Measurements from ENCODE around the gene TEX30. TPM values are rescaled to one million over a fixed set of nuclear protein-coding genes. Genes with fewer than 3 reads are reported as not detected.

The TEX30 gene
- total and polyA plus RNA-seq, 2 of the 4 experiments (the other 2 are of a cell fraction), result 8.1 to 10.4 TPM

GRCh38 chr13:102793611-102794355, 20.2 kb upstream of the TEX30 start:
- in situ Hi-C loops (cut with MboI; ENCODE audit: low sequenced_read_pairs), result no loop called here
- no TSS peak for BruUV-seq (replicated peaks)

More at GRCh38 chr13:102793611-102794355, 20.2 kb upstream of the TEX30 start:
- intact Hi-C loops (cut with micrococcal nuclease), result no loop called here
- no peak overlapping the region for H2AK5ac ChIP-seq (ENCODE audit: low read depth, low read length)
- no peak for ATAC-seq (ENCODE audit: low read depth)
- H3K56ac ChIP-seq (ENCODE audit: extremely low read depth, insufficient read depth, low read length), result no peak overlapping the region
- no peak overlapping the region for H3K4me2 ChIP-seq (ENCODE audit: low read depth, low read length)
- H3K27ac ChIP-seq (ENCODE audit: insufficient read depth, low read length), result no peak overlapping the region
- no peak overlapping the region for H4K5ac ChIP-seq (ENCODE audit: low read depth, low read length)
- TF ChIP-seq RAD21 (IDR thresholded peaks at IDR 0.05; ENCODE audit: low read length) (no peak), CEBPB (IDR thresholded peaks at IDR 0.05; ENCODE audit: low read depth, low read length) (no peak), POLR2A (IDR thresholded peaks at IDR 0.05; ENCODE audit: low read depth, low read length) (no peak), RCOR1 (IDR thresholded peaks at IDR 0.05; ENCODE audit: insufficient replicate concordance, low read length) (no peak), CHD1 (IDR thresholded peaks at IDR 0.05; ENCODE audit: low read depth, low read length) (no peak), BHLHE40 (IDR thresholded peaks at IDR 0.05; ENCODE audit: low read depth, low read length) (no peak), SMC3 (IDR thresholded peaks at IDR 0.05; ENCODE audit: low read depth, low read length) (no peak), NFE2L2 (IDR thresholded peaks at IDR 0.05; ENCODE audit: low read depth, low read length) (no peak), MXI1 (IDR thresholded peaks at IDR 0.05; ENCODE audit: borderline replicate concordance, low read depth, low read length) (no peak), CTCF (conservative IDR thresholded peaks at IDR 0.05; ENCODE audit: low read depth, low read length) (no peak), RFX5 (IDR thresholded peaks at IDR 0.05; ENCODE audit: low read depth, low read length) (no peak), MAFK (IDR thresholded peaks at IDR 0.05; ENCODE audit: low read depth, low read length) (no peak)
- TF ChIP-seq, protein P1, sequence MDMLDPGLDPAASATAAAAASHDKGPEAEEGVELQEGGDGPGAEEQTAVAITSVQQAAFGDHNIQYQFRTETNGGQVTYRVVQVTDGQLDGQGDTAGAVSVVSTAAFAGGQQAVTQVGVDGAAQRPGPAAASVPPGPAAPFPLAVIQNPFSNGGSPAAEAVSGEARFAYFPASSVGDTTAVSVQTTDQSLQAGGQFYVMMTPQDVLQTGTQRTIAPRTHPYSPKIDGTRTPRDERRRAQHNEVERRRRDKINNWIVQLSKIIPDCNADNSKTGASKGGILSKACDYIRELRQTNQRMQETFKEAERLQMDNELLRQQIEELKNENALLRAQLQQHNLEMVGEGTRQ (IDR thresholded peaks at IDR 0.05; ENCODE audit: low read depth, low read length), result no peak
- TF ChIP-seq, protein P2, sequence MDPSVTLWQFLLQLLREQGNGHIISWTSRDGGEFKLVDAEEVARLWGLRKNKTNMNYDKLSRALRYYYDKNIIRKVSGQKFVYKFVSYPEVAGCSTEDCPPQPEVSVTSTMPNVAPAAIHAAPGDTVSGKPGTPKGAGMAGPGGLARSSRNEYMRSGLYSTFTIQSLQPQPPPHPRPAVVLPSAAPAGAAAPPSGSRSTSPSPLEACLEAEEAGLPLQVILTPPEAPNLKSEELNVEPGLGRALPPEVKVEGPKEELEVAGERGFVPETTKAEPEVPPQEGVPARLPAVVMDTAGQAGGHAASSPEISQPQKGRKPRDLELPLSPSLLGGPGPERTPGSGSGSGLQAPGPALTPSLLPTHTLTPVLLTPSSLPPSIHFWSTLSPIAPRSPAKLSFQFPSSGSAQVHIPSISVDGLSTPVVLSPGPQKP (IDR thresholded peaks at IDR 0.05; ENCODE audit: borderline replicate concordance, low read depth, low read length), result no peak
- WGBS, 2 experiments (ENCODE audit: extremely low coverage in 2 of 2, insufficient read length in 1 of 2), result 90% methylated on average over 2 of the region's 9 CpGs; no CpG with 5 or more reads in 1 of the 2 experiments
- no peaks in the 10 kb centered on the region for H3K9me1 ChIP-seq (ENCODE audit: insufficient read depth, low read length)
- no peaks in the 10 kb centered on the region for H3K4me1 ChIP-seq (ENCODE audit: control insufficient read depth, insufficient read depth, low read length)
- ChIA-PET POLR2A (ENCODE audit: unreplicated experiment) (no interaction called here), CTCF (no interaction called here)
- H3K9me3 ChIP-seq (ENCODE audit: control insufficient read depth, insufficient read depth, low read length), result no peaks in the 10 kb centered on the region
- no peak overlapping the region for H2BK15ac ChIP-seq (ENCODE audit: low read depth, low read length)
- H3K36me3 ChIP-seq (ENCODE audit: control insufficient read depth, insufficient read depth, low read length), result peaks cover 8% of the 10 kb centered on the region
- no peak overlapping the region for H3K14ac ChIP-seq (replicated peaks; ENCODE audit: low read depth, low read length)
- no peak overlapping the region for H3K4ac ChIP-seq (ENCODE audit: low read depth, low read length)
- no peaks in the 10 kb centered on the region for H4K20me1 ChIP-seq (ENCODE audit: insufficient read depth, low read length)
- dilution Hi-C loops (cut with HindIII; ENCODE audit: low sequenced_read_pairs, unreplicated experiment), result no loop called here
- H2AK9ac ChIP-seq (replicated peaks; ENCODE audit: low read depth, low read length, poor library complexity), result no peak overlapping the region
- no peak overlapping the region for H4K91ac ChIP-seq (ENCODE audit: insufficient read depth, low read depth, low read length)
- H3K18ac ChIP-seq (ENCODE audit: low read depth, low read length), result no peak overlapping the region
- no peak overlapping the region for H3K23ac ChIP-seq (ENCODE audit: low read depth, low read length)
- no peak overlapping the region for H3K9ac ChIP-seq (ENCODE audit: low read depth, low read length)
- H3K27me3 ChIP-seq (ENCODE audit: control insufficient read depth, insufficient read depth, low read length), result no peaks in the 10 kb centered on the region
- H2BK120ac ChIP-seq (ENCODE audit: low read depth, low read length), result no peak overlapping the region
- no peak overlapping the region for H2BK20ac ChIP-seq (ENCODE audit: low read depth, low read length)
- H4K8ac ChIP-seq (ENCODE audit: low read depth in 2 of 2, low read length in 2 of 2), result no peak overlapping the region
- H2BK5ac ChIP-seq (ENCODE audit: low read depth, low read length, poor library complexity, severe bottlenecking), result no peak overlapping the region
- DNase-seq, result no peak
- H2AFZ ChIP-seq (replicated peaks; ENCODE audit: low read length, poor library complexity), result no peak overlapping the region
- no peak overlapping the region for H3K4me3 ChIP-seq (ENCODE audit: insufficient read depth, low read depth, low read length)
- H3K79me1 ChIP-seq (ENCODE audit: low read depth in 1 of 2, low read length in 2 of 2), result peaks cover 4 to 8% of the 10 kb centered on the region in 2 experiments
